Measurements from ENCODE around the gene TBC1D3E. TPM values are rescaled to one million over a fixed set of nuclear protein-coding genes. Genes with fewer than 3 reads are reported as not detected.

Gene TBC1D3E
- not detected in 5 replicates for total RNA-seq (2022; extraction: Qiagen RNA extraction; ENCODE audit: low read depth)

GRCh38 chr17:38127651-38128050 lies at the start of gene TBC1D3E:
Gene TBC1D3E (plus strand): TSS chr17:38127951. CDS start chr17:38129496, 1,545 bp downstream.

Other genes starting within 250 kb of the TBC1D3E start
- not detected in 5 replicates for gene TBC1D3K, start 203.5 kb upstream of the TBC1D3E start, total RNA-seq (2022; extraction: Qiagen RNA extraction; ENCODE audit: low read depth)
- gene TBC1D3L, start 138.9 kb upstream of the TBC1D3E start, total RNA-seq (2022; extraction: Qiagen RNA extraction; ENCODE audit: low read depth) = 8.1 to 16.1 TPM (median 12.7 TPM) in 5 replicates
- gene TBC1D3D, start 124.0 kb upstream of the TBC1D3E start, total RNA-seq (2022; extraction: Qiagen RNA extraction; ENCODE audit: low read depth) = 0.08 TPM in 1 of 5 replicates, not detected in the others
- not detected in 5 replicates for gene TBC1D3C, start 59.3 kb upstream of the TBC1D3E start, total RNA-seq (2022; extraction: Qiagen RNA extraction; ENCODE audit: low read depth)
- not detected in 5 replicates for gene TBC1D3, start 64.6 kb downstream of the TBC1D3E start, total RNA-seq (2022; extraction: Qiagen RNA extraction; ENCODE audit: low read depth)
- gene MRPL45, start 169.2 kb downstream of the TBC1D3E start, total RNA-seq (2022; extraction: Qiagen RNA extraction; ENCODE audit: low read depth) = 61.2 to 71.4 TPM (median 63.3 TPM) in 5 replicates
- gene GPR179, start 216.0 kb downstream of the TBC1D3E start, total RNA-seq (2022; extraction: Qiagen RNA extraction; ENCODE audit: low read depth) = 0.01 to 0.05 TPM (median 0.04 TPM) in 3 of 5 replicates, not detected in the others
- 8.1 to 18.8 TPM (median 15.8 TPM) in 5 replicates for gene SOCS7, start 223.9 kb downstream of the TBC1D3E start, total RNA-seq (2022; extraction: Qiagen RNA extraction; ENCODE audit: low read depth)

Measured in A549 treated with ZK216348 at 1 μM for 4 hours (cell line).